ENCODE results near the gene DOCK9.

GRCh38 chr13:98858191-98858590 lies 119.7 kb downstream of the DOCK9 start:
- TF ChIP-seq, protein P1, sequence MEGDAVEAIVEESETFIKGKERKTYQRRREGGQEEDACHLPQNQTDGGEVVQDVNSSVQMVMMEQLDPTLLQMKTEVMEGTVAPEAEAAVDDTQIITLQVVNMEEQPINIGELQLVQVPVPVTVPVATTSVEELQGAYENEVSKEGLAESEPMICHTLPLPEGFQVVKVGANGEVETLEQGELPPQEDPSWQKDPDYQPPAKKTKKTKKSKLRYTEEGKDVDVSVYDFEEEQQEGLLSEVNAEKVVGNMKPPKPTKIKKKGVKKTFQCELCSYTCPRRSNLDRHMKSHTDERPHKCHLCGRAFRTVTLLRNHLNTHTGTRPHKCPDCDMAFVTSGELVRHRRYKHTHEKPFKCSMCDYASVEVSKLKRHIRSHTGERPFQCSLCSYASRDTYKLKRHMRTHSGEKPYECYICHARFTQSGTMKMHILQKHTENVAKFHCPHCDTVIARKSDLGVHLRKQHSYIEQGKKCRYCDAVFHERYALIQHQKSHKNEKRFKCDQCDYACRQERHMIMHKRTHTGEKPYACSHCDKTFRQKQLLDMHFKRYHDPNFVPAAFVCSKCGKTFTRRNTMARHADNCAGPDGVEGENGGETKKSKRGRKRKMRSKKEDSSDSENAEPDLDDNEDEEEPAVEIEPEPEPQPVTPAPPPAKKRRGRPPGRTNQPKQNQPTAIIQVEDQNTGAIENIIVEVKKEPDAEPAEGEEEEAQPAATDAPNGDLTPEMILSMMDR (optimal IDR thresholded peaks at IDR 0.05 in 1 of 3, IDR thresholded peaks at IDR 0.05 in 1 of 3, conservative IDR thresholded peaks at IDR 0.05 in 1 of 3; ENCODE audit: extremely low read depth in 1 of 3, insufficient read depth in 2 of 3, low read length in 3 of 3), result no peak
- no peak for TF ChIP-seq EZH2 (IDR thresholded peaks at IDR 0.05; ENCODE audit: low read length)

Data from keratinocyte (primary cell).